ENCODE results near the gene RIIAD1.

DNA sequence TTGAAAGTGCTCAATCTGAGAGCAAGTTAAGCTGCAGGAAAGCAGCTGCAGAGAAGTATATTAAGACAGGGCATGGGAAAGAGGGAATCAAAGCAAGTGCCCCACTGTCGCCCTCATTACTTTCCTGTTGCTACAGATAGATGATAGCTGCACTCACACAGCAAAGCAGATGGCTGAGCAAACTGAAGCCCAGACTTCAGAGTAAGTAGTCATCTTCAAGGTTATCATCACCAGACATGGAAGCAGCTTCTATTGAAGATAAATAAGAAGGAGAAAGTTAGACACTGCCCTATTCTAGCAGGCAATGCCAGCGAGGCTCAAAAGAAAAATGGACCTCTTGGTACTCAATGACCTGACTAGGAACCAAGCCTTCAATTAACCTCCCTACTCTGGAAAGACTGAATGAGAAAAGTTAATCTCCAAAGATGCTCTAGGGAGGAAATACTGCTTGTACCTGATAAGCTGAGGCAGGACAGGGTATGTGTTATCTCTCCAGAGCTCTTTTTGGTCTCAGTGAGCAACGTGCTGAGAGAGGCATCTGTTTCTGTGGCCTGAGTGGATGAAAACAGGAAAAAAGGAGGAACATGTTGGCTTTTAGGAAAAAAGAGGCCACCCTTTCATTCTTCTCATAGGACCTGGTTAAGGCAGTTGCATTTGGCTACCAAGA, 53.1 kb downstream of the RIIAD1 start:
- TF ChIP-seq CTCF (IDR thresholded peaks at IDR 0.05): no peak
- TF ChIP-seq POLR2A (IDR thresholded peaks at IDR 0.05): no peak
